IPS-NIHi11 (cell line): ENCODE measurements around the gene SLC26A11.
"Not testable (repeated sequence)": the region's sequence is repeated elsewhere in the genome, so short reads cannot be mapped to it uniquely, and the experiment has no call there.

ENCODE experiments used
- DNase-seq: peaks from one replicate; pipeline ENCODE4 v3.0.0; 2012; ENCODE audit warnings: mixed read lengths, low spot score

The SLC26A11 gene

DNA sequence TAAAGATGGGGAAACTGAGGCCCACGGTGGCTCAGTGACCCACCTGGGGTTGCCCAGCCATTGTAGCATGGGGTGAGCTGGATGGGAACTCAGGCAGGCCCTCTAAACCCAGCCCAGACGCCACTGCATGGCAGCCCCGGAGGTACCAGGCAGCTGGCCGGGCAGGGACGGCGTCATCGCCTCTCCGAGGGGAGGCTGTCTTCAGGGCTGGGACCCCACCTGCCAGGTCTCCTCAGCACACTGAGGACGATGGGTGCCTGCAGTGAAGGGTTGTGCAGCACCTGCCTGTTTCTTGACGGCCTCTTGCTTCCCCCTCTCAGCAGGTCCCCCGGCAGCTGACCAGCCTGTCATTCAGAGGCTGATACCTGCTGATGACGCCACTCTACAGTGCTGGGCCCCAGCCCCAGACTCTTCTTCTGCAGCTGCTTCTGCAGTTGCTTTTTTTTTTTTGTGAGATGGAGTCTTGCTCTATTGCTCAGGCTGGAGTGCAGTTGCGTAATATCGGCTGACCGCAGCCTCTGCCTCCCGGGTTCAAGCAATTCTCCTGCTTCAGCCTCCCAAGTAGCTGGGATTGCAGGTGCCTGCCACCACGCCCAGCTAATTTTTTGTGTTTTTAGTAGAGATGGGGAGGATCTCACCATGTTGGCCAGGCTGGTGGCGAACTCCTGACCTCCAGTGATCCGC is 65.2 kb downstream of the SLC26A11 start:
- no peak for DNase-seq

DNA sequence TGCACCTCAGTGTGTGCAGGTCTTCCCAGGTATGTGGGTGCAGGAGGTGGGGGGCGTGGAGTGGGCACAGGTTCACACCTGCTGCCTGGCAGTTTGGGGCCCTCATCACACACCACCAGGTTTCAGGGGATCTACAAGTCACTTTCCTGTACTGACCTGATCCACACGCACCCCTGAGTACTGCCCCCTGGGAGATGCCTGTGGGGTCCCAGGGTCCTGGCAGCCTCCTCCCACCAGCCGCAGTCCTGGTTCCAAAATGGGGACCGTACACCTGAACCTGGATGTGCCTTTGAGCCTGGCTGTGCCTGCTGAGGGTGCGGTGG is 66.4 kb downstream of the SLC26A11 start:
- no peak for DNase-seq

DNA sequence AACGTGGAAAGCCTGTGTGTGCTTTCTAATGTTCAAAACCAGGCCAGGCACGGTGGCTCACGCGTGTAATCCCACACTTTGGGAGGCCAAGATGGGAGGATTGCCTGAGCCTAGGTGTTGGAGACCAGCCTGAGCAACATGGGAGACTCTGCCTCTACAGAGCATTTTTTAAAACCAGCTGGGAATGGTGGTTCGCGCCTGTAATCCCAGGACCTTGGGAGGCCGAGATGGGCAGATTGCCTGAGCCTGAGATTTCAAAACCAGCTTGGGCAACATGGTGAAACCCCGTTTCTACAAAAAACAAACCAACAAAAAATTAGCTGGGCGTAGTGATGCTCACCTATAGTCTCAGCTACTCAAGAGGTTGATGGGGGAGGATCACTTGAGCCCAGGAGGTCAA is 66.8 kb downstream of the SLC26A11 start:
- DNase-seq: no peak

DNA sequence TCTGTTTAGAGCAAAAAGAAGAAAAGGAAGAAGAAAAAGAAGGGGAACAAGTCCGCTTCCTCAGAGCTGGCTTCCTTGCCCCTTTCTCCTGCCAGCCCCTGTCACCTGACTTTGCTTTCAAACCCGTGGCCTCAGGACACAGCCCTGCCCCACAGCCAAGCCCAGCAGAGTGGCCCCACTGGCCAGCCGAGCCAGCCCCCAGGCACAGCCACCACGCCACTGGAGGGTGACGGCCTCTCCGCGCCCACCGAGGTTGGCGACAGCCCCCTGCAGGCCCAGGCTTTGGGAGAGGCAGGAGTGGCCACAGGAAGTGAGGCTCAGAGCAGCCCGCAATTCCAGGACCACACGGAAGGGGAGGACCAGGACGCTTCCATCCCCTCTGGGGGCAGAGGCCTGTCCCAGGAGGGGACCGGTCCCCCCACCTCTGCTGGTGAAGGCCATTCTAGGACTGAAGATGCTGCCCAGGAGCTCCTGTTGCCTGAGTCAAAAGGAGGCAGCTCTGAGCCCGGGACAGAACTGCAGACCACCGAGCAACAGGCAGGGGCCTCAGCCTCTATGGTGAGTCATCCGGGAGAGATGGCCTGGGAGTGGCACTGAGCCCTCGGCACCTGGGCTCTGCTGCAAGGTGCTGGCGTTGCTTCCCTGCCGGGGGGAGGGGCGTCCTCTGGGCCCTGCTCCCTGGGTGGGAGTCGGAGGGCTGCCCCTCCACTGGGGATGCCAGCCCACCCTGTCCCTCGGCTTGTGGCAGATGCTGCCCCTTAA is 67.8 kb downstream of the SLC26A11 start:
- DNase-seq: no peak

DNA sequence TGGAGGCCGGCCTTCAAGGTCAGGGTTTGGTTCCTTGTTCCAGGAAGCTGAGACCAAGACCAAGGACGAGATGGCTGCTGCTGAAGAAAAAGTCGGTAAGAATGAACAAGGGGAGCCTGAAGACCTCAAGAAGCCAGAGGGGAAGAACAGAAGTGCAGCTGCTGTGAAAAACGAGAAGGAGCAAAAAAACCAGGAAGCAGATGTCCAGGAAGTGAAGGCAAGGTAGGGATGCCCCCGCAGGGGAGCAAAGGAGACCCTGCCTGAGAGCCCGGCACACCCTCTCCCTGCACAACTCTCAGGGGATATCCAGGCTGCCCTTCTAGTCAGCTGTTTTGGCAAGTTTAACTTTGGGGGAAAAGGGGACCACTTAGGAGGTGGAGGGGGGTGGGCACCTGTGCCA is 69.4 kb downstream of the SLC26A11 start:
- DNase-seq: no peak

DNA sequence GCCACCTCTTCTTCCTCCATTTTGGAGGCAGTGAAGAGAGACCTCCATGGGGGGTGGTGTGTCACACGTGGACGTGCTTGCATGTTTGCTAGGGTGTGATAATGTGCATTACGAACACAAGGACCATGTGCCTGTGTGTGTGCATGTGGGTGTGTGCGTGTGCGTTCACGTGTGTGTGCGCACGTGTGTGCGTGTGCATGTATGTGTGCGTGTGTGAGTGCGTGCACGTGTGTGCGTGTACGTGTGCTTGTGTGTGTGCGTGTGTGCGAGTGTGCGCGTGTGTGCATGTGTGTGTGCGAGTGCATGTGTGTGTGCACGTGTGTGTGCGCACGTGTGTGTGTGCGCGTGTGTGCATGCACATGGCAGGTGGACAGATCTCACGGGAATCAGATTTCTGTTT is 69.9 kb downstream of the SLC26A11 start:
- DNase-seq: no peak

DNA sequence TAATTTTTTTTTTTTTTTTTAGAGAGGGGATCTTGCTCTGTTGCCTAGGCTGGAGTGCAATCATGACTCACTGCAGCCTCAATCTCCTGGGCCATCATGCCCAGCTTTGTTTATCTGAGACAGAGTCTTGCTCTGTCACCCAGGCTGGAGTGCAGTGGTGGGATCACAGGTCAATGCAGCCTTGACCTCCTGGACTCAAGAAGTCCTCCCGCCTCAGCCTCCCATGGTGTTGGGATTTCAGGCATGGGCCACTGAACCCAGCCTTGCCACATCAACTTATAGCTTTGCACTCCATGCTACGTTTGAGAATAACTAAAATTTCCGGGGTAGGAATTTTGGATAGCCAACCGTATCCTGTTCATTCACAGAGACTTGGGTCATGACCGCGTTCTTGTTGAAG is 71.0 kb downstream of the SLC26A11 start:
- DNase-seq: no peak

DNA sequence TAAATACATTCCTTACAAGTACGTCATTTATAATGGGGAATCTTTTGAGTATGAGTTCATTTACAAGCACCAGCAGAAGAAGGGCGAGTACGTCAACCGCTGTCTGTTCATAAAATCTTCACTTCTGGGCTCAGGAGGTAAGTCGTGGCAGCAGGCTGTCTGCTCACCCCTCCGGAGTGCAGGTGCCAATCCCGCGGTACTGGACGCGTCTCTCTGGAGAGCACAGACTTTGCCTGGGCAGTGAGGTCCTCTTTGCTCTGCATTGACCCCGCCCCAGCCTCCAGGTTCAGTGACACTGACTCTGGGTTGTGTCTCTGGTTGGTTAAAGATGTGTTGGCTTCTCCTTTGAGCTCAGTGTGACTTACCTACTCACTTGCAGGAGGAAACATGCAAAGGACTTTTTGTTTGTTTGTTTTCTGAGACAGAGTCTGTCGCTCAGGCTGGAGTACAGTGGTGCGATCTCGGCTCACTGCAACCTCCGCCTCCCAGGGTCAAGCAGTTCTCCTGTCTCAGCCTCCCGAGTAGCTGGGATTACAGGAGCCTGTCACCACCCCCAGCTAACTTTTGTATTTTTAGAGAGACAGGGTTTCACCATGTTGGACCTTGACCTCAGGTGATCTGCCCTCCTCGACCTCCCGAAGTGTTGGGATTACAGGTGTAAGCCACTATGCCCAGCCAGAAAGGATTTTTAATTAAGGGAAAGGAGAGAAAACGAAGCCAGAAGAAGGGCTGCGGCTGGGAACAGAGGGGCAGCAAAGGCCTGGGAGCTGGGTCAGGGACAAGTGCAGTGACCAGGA is 71.7 kb downstream of the SLC26A11 start:
- no peak for DNase-seq

DNA sequence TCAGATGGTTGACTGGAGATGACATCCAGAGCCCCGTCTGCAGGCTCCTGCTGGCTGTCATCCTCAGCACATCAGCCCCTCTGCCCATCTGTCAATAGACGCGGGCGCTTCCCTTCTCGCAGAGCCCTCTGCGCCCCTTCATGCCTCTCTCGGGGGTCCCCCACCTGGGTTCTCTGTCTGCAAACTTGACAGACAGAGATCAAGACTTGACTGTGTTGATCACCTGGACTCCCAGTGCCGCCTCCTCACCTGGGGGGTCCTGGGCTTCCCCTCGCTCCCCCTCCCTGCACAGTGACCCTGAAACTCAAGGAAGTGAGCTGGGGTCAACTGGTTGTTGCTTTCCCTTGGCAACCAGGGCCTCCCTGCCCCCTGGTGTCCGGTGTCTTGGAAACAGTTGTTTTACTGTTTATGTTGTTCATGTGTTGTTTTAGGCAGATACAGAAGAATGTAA is 72.3 kb downstream of the SLC26A11 start:
- DNase-seq: no peak

DNA sequence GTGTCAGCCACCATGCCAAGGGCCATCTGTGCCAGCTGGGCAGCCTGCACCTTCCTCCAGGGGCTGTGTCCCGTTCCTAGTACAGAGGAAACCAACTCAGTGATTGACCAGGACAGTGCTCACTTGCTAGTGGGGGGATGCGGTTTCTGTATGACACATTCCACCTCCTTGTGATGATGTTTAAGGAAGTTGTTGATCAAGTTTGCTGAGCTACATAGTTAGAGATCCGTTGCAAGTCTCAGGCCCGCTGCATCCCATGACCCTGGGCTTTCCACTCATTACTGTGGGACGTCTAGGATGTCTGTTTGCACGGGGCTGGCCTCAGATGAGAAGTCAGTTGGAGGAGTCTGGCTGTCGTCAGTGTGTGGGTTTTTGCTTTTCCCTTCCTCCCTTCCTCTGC is 74.0 kb downstream of the SLC26A11 start:
- no peak for DNase-seq

DNA sequence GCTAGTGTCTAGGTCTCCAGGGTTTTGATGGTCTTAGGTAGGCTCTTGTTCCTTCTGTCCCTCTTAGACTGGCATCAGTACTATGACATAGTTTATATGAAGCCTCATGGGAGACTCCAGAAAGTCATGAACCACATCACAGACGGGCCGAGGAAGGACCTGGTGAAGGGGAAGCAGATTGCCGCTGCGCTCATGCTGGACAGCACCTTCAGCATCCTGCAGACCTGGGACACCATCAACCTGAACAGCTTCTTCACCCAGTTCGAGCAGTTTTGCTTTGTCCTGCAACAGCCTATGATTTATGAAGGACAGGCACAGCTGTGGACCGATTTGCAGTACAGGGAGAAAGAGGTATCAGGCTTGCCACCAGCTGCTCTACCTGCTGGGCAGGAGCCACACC is 74.4 kb downstream of the SLC26A11 start:
- no peak for DNase-seq

DNA sequence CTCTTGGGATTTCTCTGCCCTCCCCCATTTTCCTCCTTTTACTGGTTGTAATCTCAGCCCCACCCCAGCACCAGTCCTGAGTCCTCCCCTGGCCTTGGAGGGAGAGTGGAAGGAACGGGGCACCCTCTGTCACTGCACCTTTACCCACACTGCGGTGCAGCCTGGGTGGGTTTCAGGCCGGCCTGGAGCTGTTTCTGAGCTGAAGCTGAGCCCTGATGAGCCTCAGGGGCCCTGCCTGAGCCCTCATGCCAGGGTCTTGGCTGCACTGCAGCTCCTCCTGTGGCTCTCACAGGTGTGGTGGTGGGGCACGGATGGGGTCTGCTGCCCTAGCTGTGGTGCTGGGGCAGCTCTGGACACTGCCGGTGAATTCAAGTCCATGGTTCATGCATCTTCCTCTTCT is 74.9 kb downstream of the SLC26A11 start:
- no peak for DNase-seq

DNA sequence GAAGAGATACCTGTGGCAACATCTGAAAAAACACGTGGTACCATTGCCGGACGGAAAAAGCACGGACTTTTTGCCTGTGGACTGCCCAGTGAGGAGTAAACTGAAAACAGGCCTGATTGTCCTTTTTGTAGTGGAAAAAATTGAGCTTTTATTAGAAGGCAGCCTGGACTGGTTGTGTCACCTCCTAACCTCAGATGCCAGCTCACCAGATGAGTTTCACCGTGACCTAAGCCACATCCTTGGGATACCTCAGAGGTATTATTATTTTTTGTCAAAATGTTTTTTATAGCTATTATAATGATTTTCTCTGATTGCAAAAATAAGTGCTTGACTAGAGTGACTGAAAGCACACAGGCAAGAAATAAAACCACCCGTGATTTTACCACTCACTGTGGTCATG is 75.3 kb downstream of the SLC26A11 start:
- no peak for DNase-seq

DNA sequence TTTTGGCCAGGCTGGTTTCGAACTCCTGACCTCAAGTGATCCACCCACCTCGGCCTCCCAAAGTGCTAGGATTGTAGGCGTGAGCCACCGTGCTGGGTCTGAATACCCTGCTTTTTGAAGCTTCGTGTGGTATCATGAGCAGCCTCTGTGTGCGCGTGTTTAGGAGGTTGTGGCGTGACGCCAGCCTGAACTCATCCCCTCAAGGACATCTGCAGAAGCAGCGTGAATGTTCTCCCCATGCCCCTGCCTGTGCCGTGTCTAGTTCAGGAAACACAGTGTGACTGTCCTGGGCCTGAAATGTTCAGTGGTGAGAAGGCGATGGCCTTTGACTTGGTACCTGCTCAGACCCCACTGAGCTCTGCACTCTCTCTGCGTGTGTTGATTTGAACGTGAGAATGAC is 76.0 kb downstream of the SLC26A11 start:
- DNase-seq: no peak

DNA sequence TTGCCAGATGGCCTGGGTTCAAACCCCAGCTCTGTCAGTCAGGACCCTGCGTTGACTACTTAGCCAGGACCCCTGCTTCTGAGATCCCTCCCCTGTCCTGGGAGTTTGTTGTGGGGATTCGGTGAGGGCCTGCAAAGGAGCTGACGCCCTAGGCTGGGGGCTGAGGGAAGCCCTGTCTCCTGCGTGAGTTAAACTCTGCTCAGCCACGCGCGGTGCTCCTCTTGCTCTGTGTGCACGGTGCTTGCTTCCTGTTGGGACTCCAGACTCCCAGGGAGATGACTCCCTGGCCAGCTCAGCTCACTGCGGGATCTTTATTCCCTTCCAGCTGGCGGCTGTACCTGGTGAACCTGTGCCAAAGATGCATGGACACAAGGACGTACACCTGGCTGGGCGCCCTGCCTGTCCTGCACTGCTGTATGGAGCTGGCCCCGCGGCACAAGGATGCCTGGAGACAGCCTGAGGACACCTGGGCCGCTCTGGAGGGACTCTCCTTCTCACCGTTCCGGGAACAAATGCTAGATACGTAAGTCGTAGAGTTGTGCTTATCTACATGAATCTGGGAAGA is 77.9 kb downstream of the SLC26A11 start:
- no peak for DNase-seq

DNA sequence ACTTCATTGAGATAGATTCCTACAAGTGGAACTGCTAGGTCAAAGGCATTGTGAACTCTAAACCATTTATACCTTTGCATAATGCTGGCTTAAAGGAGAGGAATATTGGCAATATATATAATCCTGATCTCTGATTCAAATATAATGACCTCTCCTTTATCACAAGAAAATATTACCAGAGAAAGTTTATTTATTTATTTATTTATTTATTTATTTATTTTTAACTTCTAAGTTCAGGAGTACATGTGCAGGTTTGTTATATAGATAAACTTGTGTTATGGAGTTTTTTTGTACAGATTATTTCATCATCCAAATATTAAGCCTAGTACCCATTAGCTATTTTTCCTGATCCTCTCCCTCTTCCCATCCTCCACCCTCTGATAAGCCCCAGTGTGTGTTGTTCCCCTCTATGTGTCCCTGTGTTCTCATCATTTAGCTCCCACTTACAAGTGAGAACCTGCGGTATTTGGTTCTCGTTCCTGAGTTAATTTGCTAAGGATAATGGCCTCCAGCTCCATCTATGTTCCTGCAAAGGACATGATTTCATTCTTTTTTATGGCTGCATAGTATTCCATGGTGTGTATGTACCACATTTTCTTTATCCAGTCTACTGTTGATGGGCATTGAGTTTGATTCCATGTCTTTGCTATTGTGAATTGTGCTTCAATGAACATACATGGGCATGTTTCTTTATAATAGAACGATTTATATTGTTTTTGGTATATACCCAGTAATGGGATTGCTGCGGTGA is 79.3 kb downstream of the SLC26A11 start:
- not testable (repeated sequence) for DNase-seq

DNA sequence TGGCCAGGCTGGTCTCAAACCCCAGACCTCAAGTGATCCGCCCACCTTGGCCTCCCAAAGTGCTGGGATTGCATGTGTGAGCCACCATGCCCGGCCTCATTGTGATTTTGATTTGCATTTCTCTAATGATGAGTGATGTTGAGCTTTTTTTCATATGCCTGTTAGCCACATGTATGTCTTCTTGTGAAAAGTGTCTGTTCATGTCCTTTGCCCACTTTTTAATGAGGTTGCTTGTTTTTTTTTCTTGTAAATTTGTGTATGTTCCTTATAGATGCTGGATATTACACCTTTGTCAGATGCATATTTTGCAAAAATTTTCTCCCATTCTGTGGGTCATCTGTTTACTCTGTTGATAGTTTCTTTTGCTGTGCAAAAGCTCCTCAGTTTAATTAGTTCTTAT is 80.5 kb downstream of the SLC26A11 start:
- DNase-seq: not testable (repeated sequence)
